ENCODE results near the gene RIN2.
A peak's percentile ranks its signal among the peaks of the same experiment; 100 is the strongest.

The RIN2 gene

GRCh38 chr20:19723051-19723450, 35.0 kb upstream of the RIN2 start:
- Histone ChIP-seq H3K4me3 (ENCODE audit: low read length) (no peak overlapping the region), H3K4me2 (ENCODE audit: low read length) (no peak overlapping the region), H3K4me1 (ENCODE audit: control insufficient read depth, insufficient read depth, low read length) (peaks cover 10% of the 10 kb centered on the region), H3K9me3 (replicated peaks; ENCODE audit: low read length) (no peaks in the 10 kb centered on the region), H3K36me3 (ENCODE audit: insufficient read depth, low read length) (no peaks in the 10 kb centered on the region), H3K27me3 (ENCODE audit: control insufficient read depth, insufficient read depth, low read length) (peaks cover 13% of the 10 kb centered on the region), H3K9ac (ENCODE audit: low read depth, low read length) (no peak overlapping the region)

GRCh38 chr20:19723813-19724430, 34.1 kb upstream of the RIN2 start:
- peaks cover 5% of the 10 kb centered on the region for H3K27me3 ChIP-seq (ENCODE audit: control insufficient read depth, insufficient read depth, low read length)
- H3K9ac ChIP-seq (ENCODE audit: low read depth, low read length) = no peak overlapping the region
- H3K4me3 ChIP-seq (ENCODE audit: low read length) = no peak overlapping the region
- H3K9me3 ChIP-seq (replicated peaks; ENCODE audit: low read length) = no peaks in the 10 kb centered on the region
- H3K4me1 ChIP-seq (ENCODE audit: control insufficient read depth, insufficient read depth, low read length) = peaks cover 10% of the 10 kb centered on the region
- H3K4me2 ChIP-seq (ENCODE audit: low read length) = no peak overlapping the region
- no peaks in the 10 kb centered on the region for H3K36me3 ChIP-seq (ENCODE audit: insufficient read depth, low read length)

DNA sequence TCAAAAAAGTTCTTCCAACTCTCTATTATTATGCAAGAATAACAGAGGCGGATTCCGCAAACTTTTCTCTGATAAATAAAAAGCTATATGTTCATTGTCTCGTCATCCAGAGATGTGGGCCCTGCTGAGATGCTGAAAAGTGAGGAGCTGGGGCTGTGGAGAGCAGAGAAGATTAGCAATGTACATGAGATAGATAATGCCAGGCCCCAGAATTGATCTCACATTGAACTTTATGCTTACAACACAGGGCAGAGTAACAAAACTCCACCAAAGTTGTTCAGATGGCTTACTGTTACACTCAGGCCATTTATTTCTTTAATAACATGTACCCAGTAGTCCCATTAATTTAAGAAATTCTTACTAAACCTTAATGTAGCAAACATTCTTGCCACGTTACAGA, 32.7 kb upstream of the RIN2 start:
- H3K9ac ChIP-seq (ENCODE audit: low read depth, low read length) = no peak overlapping the region

GRCh38 chr20:19725814-19726525, 32.1 kb upstream of the RIN2 start:
- no peaks in the 10 kb centered on the region for H3K9me3 ChIP-seq (replicated peaks; ENCODE audit: low read length)
- H3K4me3 ChIP-seq (ENCODE audit: low read length) = no peak overlapping the region
- no peak overlapping the region for H3K9ac ChIP-seq (ENCODE audit: low read depth, low read length)
- H3K36me3 ChIP-seq (ENCODE audit: insufficient read depth, low read length) = no peaks in the 10 kb centered on the region
- H3K4me2 ChIP-seq (ENCODE audit: low read length) = peak overlapping the region; percentile 20
- peaks cover 10% of the 10 kb centered on the region for H3K4me1 ChIP-seq (ENCODE audit: control insufficient read depth, insufficient read depth, low read length)
- H3K27me3 ChIP-seq (ENCODE audit: control insufficient read depth, insufficient read depth, low read length) = no peaks in the 10 kb centered on the region

More for the DNA sequence above, 32.7 kb upstream of the RIN2 start:
- Histone ChIP-seq H3K4me3 (ENCODE audit: low read length) (no peak overlapping the region), H3K9me3 (replicated peaks; ENCODE audit: low read length) (no peaks in the 10 kb centered on the region), H3K4me1 (ENCODE audit: control insufficient read depth, insufficient read depth, low read length) (peaks cover 10% of the 10 kb centered on the region), H3K36me3 (ENCODE audit: insufficient read depth, low read length) (no peaks in the 10 kb centered on the region), H3K4me2 (ENCODE audit: low read length) (no peak overlapping the region), H3K27me3 (ENCODE audit: control insufficient read depth, insufficient read depth, low read length) (no peaks in the 10 kb centered on the region)

- no peak overlapping the region for H3K4me3 ChIP-seq (ENCODE audit: low read length)
- H3K4me2 ChIP-seq (ENCODE audit: low read length) = no peak overlapping the region
- H3K9me3 ChIP-seq (replicated peaks; ENCODE audit: low read length) = no peaks in the 10 kb centered on the region
- peaks cover 10% of the 10 kb centered on the region for H3K4me1 ChIP-seq (ENCODE audit: control insufficient read depth, insufficient read depth, low read length)
- H3K27me3 ChIP-seq (ENCODE audit: control insufficient read depth, insufficient read depth, low read length) = no peaks in the 10 kb centered on the region
- no peak overlapping the region for H3K9ac ChIP-seq (ENCODE audit: low read depth, low read length)
- no peaks in the 10 kb centered on the region for H3K36me3 ChIP-seq (ENCODE audit: insufficient read depth, low read length)
These were observed 30.7 kb upstream of the RIN2 start for GRCh38 chr20:19727251-19727847.

GRCh38 chr20:19729672-19730071, 28.4 kb upstream of the RIN2 start:
- no peak overlapping the region for H3K4me2 ChIP-seq (ENCODE audit: low read length)
- H3K36me3 ChIP-seq (ENCODE audit: insufficient read depth, low read length) = no peaks in the 10 kb centered on the region
- no peak overlapping the region for H3K4me3 ChIP-seq (ENCODE audit: low read length)
- H3K9me3 ChIP-seq (replicated peaks; ENCODE audit: low read length) = no peaks in the 10 kb centered on the region
- no peaks in the 10 kb centered on the region for H3K27me3 ChIP-seq (ENCODE audit: control insufficient read depth, insufficient read depth, low read length)
- H3K9ac ChIP-seq (ENCODE audit: low read depth, low read length) = no peak overlapping the region
- peaks cover 11% of the 10 kb centered on the region for H3K4me1 ChIP-seq (ENCODE audit: control insufficient read depth, insufficient read depth, low read length)

- peaks cover 18% of the 10 kb centered on the region for H3K4me1 ChIP-seq (ENCODE audit: control insufficient read depth, insufficient read depth, low read length)
- no peaks in the 10 kb centered on the region for H3K9me3 ChIP-seq (replicated peaks; ENCODE audit: low read length)
- H3K27me3 ChIP-seq (ENCODE audit: control insufficient read depth, insufficient read depth, low read length) = no peaks in the 10 kb centered on the region
- H3K9ac ChIP-seq (ENCODE audit: low read depth, low read length) = no peak overlapping the region
- H3K36me3 ChIP-seq (ENCODE audit: insufficient read depth, low read length) = no peaks in the 10 kb centered on the region
- H3K4me2 ChIP-seq (ENCODE audit: low read length) = no peak overlapping the region
- H3K4me3 ChIP-seq (ENCODE audit: low read length) = no peak overlapping the region
These were observed 27.4 kb upstream of the RIN2 start for GRCh38 chr20:19730706-19731105.

GRCh38 chr20:19734811-19735210, 23.2 kb upstream of the RIN2 start:
- H3K36me3 ChIP-seq (ENCODE audit: insufficient read depth, low read length) = no peaks in the 10 kb centered on the region
- H3K27me3 ChIP-seq (ENCODE audit: control insufficient read depth, insufficient read depth, low read length) = no peaks in the 10 kb centered on the region
- H3K4me2 ChIP-seq (ENCODE audit: low read length) = no peak overlapping the region
- peaks cover 25% of the 10 kb centered on the region for H3K4me1 ChIP-seq (ENCODE audit: control insufficient read depth, insufficient read depth, low read length)
- no peak overlapping the region for H3K4me3 ChIP-seq (ENCODE audit: low read length)
- no peaks in the 10 kb centered on the region for H3K9me3 ChIP-seq (replicated peaks; ENCODE audit: low read length)
- no peak overlapping the region for H3K9ac ChIP-seq (ENCODE audit: low read depth, low read length)

DNA sequence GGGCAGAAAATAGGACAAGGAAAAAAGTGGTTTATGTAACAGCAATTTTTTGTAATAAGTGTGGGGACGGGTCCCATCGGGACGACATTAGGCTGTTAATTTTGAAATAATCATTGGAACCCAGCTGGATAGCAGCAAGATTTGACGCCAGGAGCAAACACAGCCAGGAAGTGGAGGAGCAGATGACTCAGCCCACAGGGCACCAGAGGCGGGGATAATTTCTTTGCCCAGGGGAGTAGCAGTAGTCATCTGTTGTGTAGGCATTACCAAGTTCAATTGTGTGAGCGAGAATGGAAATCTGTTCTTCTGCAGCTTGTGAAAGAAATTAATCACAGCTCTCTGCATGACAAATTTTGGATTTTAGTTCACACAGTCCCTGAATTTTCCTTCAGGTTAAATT, 22.6 kb upstream of the RIN2 start:
- Histone ChIP-seq H3K9me3 (replicated peaks; ENCODE audit: low read length) (no peaks in the 10 kb centered on the region), H3K36me3 (ENCODE audit: insufficient read depth, low read length) (no peaks in the 10 kb centered on the region), H3K4me2 (ENCODE audit: low read length) (peak overlapping the region; percentile 65), H3K4me1 (ENCODE audit: control insufficient read depth, insufficient read depth, low read length) (peaks cover 25% of the 10 kb centered on the region), H3K9ac (ENCODE audit: low read depth, low read length) (peak overlapping the region; percentile 13), H3K27me3 (ENCODE audit: control insufficient read depth, insufficient read depth, low read length) (peaks cover under 1% of the 10 kb centered on the region), H3K4me3 (ENCODE audit: low read length) (no peak overlapping the region)

DNA sequence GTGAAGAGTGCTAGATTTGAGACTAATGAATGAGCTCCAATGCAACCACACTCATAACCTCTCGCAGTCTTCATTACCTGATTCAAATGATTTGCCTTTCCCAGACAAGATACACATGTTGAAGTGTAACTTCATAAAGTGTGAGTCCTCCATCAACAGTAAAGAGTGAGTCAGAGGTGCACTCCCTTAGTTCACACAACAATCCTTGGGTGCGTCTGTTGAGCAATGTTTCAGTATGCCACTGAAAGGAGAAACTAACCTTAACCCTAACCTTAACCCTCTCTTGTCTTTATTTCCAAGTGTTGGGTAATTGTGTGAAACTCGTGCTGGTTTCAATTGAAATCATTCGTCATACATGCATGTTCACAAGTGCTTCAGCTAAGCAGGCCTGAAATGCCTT, 21.0 kb upstream of the RIN2 start:
- Histone ChIP-seq H3K36me3 (ENCODE audit: insufficient read depth, low read length) (no peaks in the 10 kb centered on the region), H3K27me3 (ENCODE audit: control insufficient read depth, insufficient read depth, low read length) (peaks cover 15% of the 10 kb centered on the region), H3K4me1 (ENCODE audit: control insufficient read depth, insufficient read depth, low read length) (peaks cover 25% of the 10 kb centered on the region), H3K4me2 (ENCODE audit: low read length) (peak overlapping the region; percentile 49), H3K4me3 (ENCODE audit: low read length) (peak overlapping the region; percentile 9), H3K9me3 (replicated peaks; ENCODE audit: low read length) (no peaks in the 10 kb centered on the region), H3K9ac (ENCODE audit: low read depth, low read length) (no peak overlapping the region)

GRCh38 chr20:19738951-19739350, 19.1 kb upstream of the RIN2 start:
- Histone ChIP-seq H3K27me3 (ENCODE audit: control insufficient read depth, insufficient read depth, low read length) (peaks cover 27% of the 10 kb centered on the region), H3K36me3 (ENCODE audit: insufficient read depth, low read length) (no peaks in the 10 kb centered on the region), H3K9me3 (replicated peaks; ENCODE audit: low read length) (no peaks in the 10 kb centered on the region), H3K4me3 (ENCODE audit: low read length) (no peak overlapping the region), H3K4me1 (ENCODE audit: control insufficient read depth, insufficient read depth, low read length) (peaks cover 25% of the 10 kb centered on the region), H3K9ac (ENCODE audit: low read depth, low read length) (no peak overlapping the region), H3K4me2 (ENCODE audit: low read length) (no peak overlapping the region)

Measured in skeletal muscle satellite cell (primary cell).